Activated T-helper 1 cell treated with Interleukin-2 at 50 U/mL for 16 hours (primary cell): ENCODE data around the gene RABEP2.
A peak's percentile ranks its signal among the peaks of the same experiment; 100 is the strongest.
"Not testable (repeated sequence)": the region's sequence is repeated elsewhere in the genome, so short reads cannot be mapped to it uniquely, and the experiment has no call there.

Source experiments
- DNase-seq: peaks from one replicate; pipeline ENCODE4 v3.0.0-alpha.2; 2020; ENCODE audit warnings: low read depth

The RABEP2 gene

GRCh38 chr16:28903344-28904042 lies 21.5 kb downstream of the RABEP2 start:
- no peak for DNase-seq

- no peak for DNase-seq
These were observed 22.1 kb downstream of the RABEP2 start for GRCh38 chr16:28902909-28903308.

- no peak for DNase-seq
These were observed 23.2 kb downstream of the RABEP2 start for GRCh38 chr16:28901862-28902261.

GRCh38 chr16:28900601-28901000 lies 24.4 kb downstream of the RABEP2 start:
- DNase-seq, result no peak

- DNase-seq, result no peak
These were observed 25.0 kb downstream of the RABEP2 start for GRCh38 chr16:28899882-28900590.

- DNase-seq, result no peak
These were observed 26.1 kb downstream of the RABEP2 start for GRCh38 chr16:28898942-28899341.

GRCh38 chr16:28898266-28898665 lies 26.8 kb downstream of the RABEP2 start:
- no peak for DNase-seq

GRCh38 chr16:28897826-28898225 lies 27.2 kb downstream of the RABEP2 start:
- DNase-seq, result no peak

GRCh38 chr16:28895609-28896008 lies 29.4 kb downstream of the RABEP2 start:
- no peak for DNase-seq

GRCh38 chr16:28893291-28893690 lies 31.7 kb downstream of the RABEP2 start:
- no peak for DNase-seq

GRCh38 chr16:28891964-28892890 lies 32.8 kb downstream of the RABEP2 start:
- DNase-seq, result no peak

GRCh38 chr16:28890355-28890754 lies 34.7 kb downstream of the RABEP2 start:
- DNase-seq, result not testable (repeated sequence)

GRCh38 chr16:28886945-28887344 lies 38.1 kb downstream of the RABEP2 start:
- DNase-seq, result no peak

- no peak for DNase-seq
These were observed 41.0 kb downstream of the RABEP2 start for GRCh38 chr16:28884045-28884444.

GRCh38 chr16:28883221-28883996 lies 41.6 kb downstream of the RABEP2 start:
- DNase-seq, result no peak

GRCh38 chr16:28882551-28883160 lies 42.4 kb downstream of the RABEP2 start:
- no peak for DNase-seq

GRCh38 chr16:28881565-28881964 lies 43.5 kb downstream of the RABEP2 start:
- not testable (repeated sequence) for DNase-seq

GRCh38 chr16:28880955-28881354 lies 44.1 kb downstream of the RABEP2 start:
- no peak for DNase-seq

- no peak for DNase-seq
These were observed 44.5 kb downstream of the RABEP2 start for GRCh38 chr16:28880589-28880915.

GRCh38 chr16:28879841-28880588 lies 45.0 kb downstream of the RABEP2 start:
- DNase-seq, result peak; percentile 85
